Central memory CD8-positive, alpha-beta T cell (primary cell): Measurements from ENCODE around the gene LENG9.
A peak's percentile ranks its signal among the peaks of the same experiment; 100 is the strongest.
"Not testable (repeated sequence)": the region's sequence is repeated elsewhere in the genome, so short reads cannot be mapped to it uniquely, and the experiment has no call there.

Experiments used
- ATAC-seq: fragments of 150-1000 bp; cut with Tn5 transposase; replicated peaks from 2 replicates; pipeline ENCODE4 v1.10.0; 2022; ENCODE audit warnings: mild to moderate bottlenecking, moderate FRiP score, moderate number of reproducible peaks; ENCODE audit not compliant: poor library complexity, severe bottlenecking; ENCODE audit errors: extremely low read depth
- DNase-seq, 2 donors: peaks; one replicate each; pipeline ENCODE4 v3.0.0; 2021; ENCODE audit warnings: low spot score in 2 of 2
- H3K27ac Mint-ChIP-seq: one replicate; pipeline ENCODE4 v1.8.0; 2022; ENCODE audit warnings: low read depth, mild to moderate bottlenecking, moderate library complexity, mixed read lengths
- H3K27me3 Mint-ChIP-seq: one replicate; pipeline ENCODE4 v1.8.0; 2022; ENCODE audit warnings: mixed read lengths
- H3K36me3 Mint-ChIP-seq: one replicate; pipeline ENCODE4 v1.8.0; 2022; ENCODE audit warnings: mild to moderate bottlenecking, moderate library complexity, mixed read lengths; ENCODE audit not compliant: insufficient read depth
- H3K4me1 Mint-ChIP-seq: one replicate; pipeline ENCODE4 v1.8.0; 2022; ENCODE audit warnings: mixed read lengths
- H3K4me3 Mint-ChIP-seq: one replicate; pipeline ENCODE4 v1.8.0; 2022; ENCODE audit warnings: mild to moderate bottlenecking, moderate library complexity, mixed read lengths
- H3K9me3 Mint-ChIP-seq: one replicate; pipeline ENCODE4 v1.8.0; 2022; ENCODE audit warnings: mixed read lengths

Gene LENG9

DNA sequence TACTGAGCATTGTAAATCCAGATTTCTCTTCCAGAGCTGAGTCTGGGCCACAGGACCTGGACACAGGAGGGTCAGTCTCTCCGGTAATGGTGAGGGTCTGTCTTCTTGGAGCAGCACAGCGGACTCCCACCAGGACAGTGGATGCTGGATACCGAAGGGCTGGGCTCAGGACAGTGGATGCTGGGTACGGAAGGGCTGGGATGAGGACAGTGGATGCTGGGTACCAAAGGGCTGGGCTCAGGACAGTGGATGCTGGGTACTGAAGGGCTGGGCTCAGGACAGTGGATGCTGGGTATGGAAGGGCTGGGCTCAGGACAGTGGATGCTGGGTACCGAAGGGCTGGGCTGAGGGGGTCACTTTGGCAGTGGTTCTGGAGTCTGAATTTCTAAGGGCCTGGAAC, 29.5 kb upstream of the LENG9 start:
- peaks cover 12% of the 10 kb centered on the region for H3K27me3 Mint-ChIP-seq
- not testable (repeated sequence) for DNase-seq, ATAC-seq, H3K27ac Mint-ChIP-seq, H3K36me3 Mint-ChIP-seq, H3K9me3 Mint-ChIP-seq, H3K4me3 Mint-ChIP-seq
- peaks cover 20% of the 10 kb centered on the region for H3K4me1 Mint-ChIP-seq

DNA sequence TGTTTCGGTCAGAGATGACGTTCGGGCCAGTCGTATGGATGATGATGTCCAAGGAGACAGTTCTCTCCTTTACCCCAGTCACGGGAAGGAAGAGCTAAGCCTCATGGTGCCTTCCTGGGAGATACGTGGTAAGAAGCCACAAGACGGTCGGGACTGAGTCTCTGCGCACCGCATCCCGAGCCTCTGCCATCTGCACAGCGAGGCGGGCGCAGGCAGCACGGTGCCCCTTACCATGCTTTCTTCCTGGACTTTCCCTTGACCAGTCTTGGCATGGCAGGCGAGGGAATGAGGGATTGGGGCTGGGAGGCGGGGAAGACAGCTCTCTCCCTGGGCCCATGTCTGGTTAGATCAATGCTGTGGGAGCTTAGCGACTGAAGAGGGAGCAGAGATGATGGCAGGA, 29.0 kb upstream of the LENG9 start:
- Mint-ChIP-seq H3K4me1 (peaks cover 15% of the 10 kb centered on the region), H3K27me3 (peaks cover 12% of the 10 kb centered on the region), H3K4me3 (no peak overlapping the region), H3K27ac (no peak overlapping the region), H3K9me3 (no peaks in the 10 kb centered on the region), H3K36me3 (no peaks in the 10 kb centered on the region)
- ATAC-seq (no peak), DNase-seq (no peak)

DNA sequence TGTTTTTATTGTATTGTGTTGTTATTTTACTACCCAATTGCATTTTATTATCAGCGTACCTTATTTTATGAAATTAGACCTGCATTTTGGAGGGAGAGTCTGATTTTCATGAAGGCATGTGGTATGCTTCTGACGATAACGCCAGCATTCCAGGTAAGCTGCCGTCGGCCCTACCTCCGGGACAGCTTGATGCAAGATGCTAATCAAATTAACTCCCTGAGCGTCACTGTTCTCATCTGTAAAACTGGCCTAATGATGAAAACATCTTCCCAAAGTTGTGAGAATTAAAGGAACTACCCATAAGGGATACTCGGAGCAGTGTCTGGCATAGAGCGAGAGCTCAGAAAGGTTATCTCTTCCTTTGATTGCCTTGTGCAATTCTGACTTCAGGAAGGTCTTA, 26.2 kb upstream of the LENG9 start:
- no peaks in the 10 kb centered on the region for H3K9me3 Mint-ChIP-seq
- DNase-seq (no peak), ATAC-seq (no peak)
- H3K27me3 Mint-ChIP-seq = peaks cover 9% of the 10 kb centered on the region
- H3K36me3 Mint-ChIP-seq = no peaks in the 10 kb centered on the region
- no peak overlapping the region for H3K27ac Mint-ChIP-seq
- H3K4me3 Mint-ChIP-seq = no peak overlapping the region
- peaks cover 6% of the 10 kb centered on the region for H3K4me1 Mint-ChIP-seq

GRCh38 chr19:54489341-54489740, 25.8 kb upstream of the LENG9 start:
- peaks cover 13% of the 10 kb centered on the region for H3K27me3 Mint-ChIP-seq
- ATAC-seq = no peak
- no peak overlapping the region for H3K27ac Mint-ChIP-seq

GRCh38 chr19:54485851-54486250, 22.3 kb upstream of the LENG9 start:
- Mint-ChIP-seq H3K27me3 (peaks cover 27% of the 10 kb centered on the region), H3K4me1 (peaks cover 23% of the 10 kb centered on the region), H3K27ac (peak overlapping the region; percentile 25), H3K9me3 (no peaks in the 10 kb centered on the region), H3K4me3 (peak overlapping the region; percentile 6), H3K36me3 (peaks cover 1% of the 10 kb centered on the region)
- ATAC-seq (no peak), DNase-seq (no peak)

More at GRCh38 chr19:54489341-54489740, 25.8 kb upstream of the LENG9 start:
- Mint-ChIP-seq H3K36me3 (no peaks in the 10 kb centered on the region), H3K4me3 (no peak overlapping the region), H3K4me1 (peaks cover 6% of the 10 kb centered on the region), H3K9me3 (no peaks in the 10 kb centered on the region)
- DNase-seq = no peak

- DNase-seq (no peak), ATAC-seq (no peak)
- Mint-ChIP-seq H3K9me3 (no peaks in the 10 kb centered on the region), H3K4me1 (peaks cover 23% of the 10 kb centered on the region), H3K27ac (no peak overlapping the region), H3K4me3 (no peak overlapping the region), H3K27me3 (peaks cover 33% of the 10 kb centered on the region), H3K36me3 (peaks cover 1% of the 10 kb centered on the region)
Observed at GRCh38 chr19:54484451-54484850, 20.9 kb upstream of the LENG9 start.

GRCh38 chr19:54482889-54483288, 19.3 kb upstream of the LENG9 start:
- ATAC-seq (no peak), DNase-seq (no peak)
- H3K27ac Mint-ChIP-seq = no peak overlapping the region
- peaks cover 23% of the 10 kb centered on the region for H3K4me1 Mint-ChIP-seq
- peaks cover 46% of the 10 kb centered on the region for H3K27me3 Mint-ChIP-seq
- no peaks in the 10 kb centered on the region for H3K9me3 Mint-ChIP-seq
- peaks cover 1% of the 10 kb centered on the region for H3K36me3 Mint-ChIP-seq
- H3K4me3 Mint-ChIP-seq = no peak overlapping the region

DNA sequence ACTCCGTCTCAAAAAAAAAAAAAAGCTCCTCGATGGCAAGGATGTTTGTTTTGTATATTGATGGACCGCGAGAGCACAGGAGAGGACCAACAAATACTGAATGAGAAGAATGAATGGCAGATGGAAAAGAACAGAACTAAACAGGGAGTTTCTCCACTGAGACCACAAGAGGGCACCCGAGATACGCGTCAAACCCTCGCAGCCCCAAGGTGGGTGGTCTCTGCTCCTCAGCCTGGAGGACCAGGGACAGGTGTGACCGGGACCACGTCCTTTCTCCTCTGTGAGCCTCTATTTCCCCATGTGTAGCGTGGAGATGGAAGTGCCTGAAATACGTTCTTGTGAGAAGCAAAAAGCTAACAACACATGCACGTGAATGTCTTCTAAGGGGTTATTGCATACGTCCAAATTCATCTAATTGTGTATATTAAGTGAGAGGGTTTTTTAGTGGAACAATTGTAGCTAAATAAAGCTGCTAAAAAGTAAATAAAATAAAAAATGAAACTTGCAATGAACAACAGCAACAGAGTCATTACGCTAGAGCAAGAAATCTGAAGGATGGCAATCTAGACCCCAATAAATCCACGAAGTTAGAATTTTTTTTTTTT, 17.9 kb upstream of the LENG9 start:
- no peak overlapping the region for H3K27ac Mint-ChIP-seq
- DNase-seq (no peak), ATAC-seq (no peak)
- no peaks in the 10 kb centered on the region for H3K9me3 Mint-ChIP-seq
- H3K36me3 Mint-ChIP-seq = peaks cover 1% of the 10 kb centered on the region
- peak overlapping the region; percentile 14 for H3K4me3 Mint-ChIP-seq
- H3K4me1 Mint-ChIP-seq = peaks cover 23% of the 10 kb centered on the region
- peaks cover 60% of the 10 kb centered on the region for H3K27me3 Mint-ChIP-seq

- peaks cover 1% of the 10 kb centered on the region for H3K36me3 Mint-ChIP-seq
- no peak overlapping the region for H3K27ac Mint-ChIP-seq
- H3K4me3 Mint-ChIP-seq = no peak overlapping the region
- ATAC-seq = no peak
- H3K4me1 Mint-ChIP-seq = peaks cover 17% of the 10 kb centered on the region
- H3K9me3 Mint-ChIP-seq = no peaks in the 10 kb centered on the region
- peaks cover 58% of the 10 kb centered on the region for H3K27me3 Mint-ChIP-seq
- DNase-seq = no peak
Observed at GRCh38 chr19:54480051-54480450, 16.5 kb upstream of the LENG9 start.

- no peak overlapping the region for H3K4me3 Mint-ChIP-seq
- peaks cover 1% of the 10 kb centered on the region for H3K36me3 Mint-ChIP-seq
- DNase-seq (no peak), ATAC-seq (no peak)
- H3K9me3 Mint-ChIP-seq = no peaks in the 10 kb centered on the region
- H3K27ac Mint-ChIP-seq = no peak overlapping the region
- H3K27me3 Mint-ChIP-seq = peaks cover 49% of the 10 kb centered on the region
- peaks cover 17% of the 10 kb centered on the region for H3K4me1 Mint-ChIP-seq
Observed at GRCh38 chr19:54478677-54479266, 15.2 kb upstream of the LENG9 start.

DNA sequence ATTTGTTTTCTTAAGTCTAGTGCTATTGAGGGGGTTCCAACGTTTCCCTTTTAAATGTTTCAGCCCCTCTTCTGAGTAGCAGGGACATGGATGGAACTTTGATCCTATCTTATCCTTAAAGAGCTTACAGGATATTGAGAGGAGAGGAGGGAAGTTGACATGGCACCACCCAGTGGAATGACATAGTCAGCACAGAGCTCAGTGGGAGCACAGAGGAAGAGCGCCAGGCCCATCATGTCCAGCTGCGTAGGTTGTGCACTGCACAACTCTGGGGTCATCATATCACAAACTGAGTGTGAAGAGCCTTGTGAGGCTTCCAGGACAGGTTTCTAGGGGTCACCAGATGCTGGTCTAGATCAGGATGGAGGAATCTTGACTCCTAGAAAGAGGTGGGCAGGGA, 14.1 kb upstream of the LENG9 start:
- H3K36me3 Mint-ChIP-seq = peaks cover 1% of the 10 kb centered on the region
- H3K9me3 Mint-ChIP-seq = no peaks in the 10 kb centered on the region
- H3K4me3 Mint-ChIP-seq = no peak overlapping the region
- DNase-seq (no peak), ATAC-seq (no peak)
- peaks cover 58% of the 10 kb centered on the region for H3K27me3 Mint-ChIP-seq
- peaks cover 12% of the 10 kb centered on the region for H3K4me1 Mint-ChIP-seq
- no peak overlapping the region for H3K27ac Mint-ChIP-seq

GRCh38 chr19:54475706-54476105, 12.1 kb upstream of the LENG9 start:
- ATAC-seq (no peak), DNase-seq (no peak)
- no peaks in the 10 kb centered on the region for H3K36me3 Mint-ChIP-seq
- H3K9me3 Mint-ChIP-seq = no peaks in the 10 kb centered on the region
- H3K27me3 Mint-ChIP-seq = peaks cover 61% of the 10 kb centered on the region
- H3K4me1 Mint-ChIP-seq = peaks cover 2% of the 10 kb centered on the region
- H3K4me3 Mint-ChIP-seq = no peak overlapping the region
- H3K27ac Mint-ChIP-seq = no peak overlapping the region

DNA sequence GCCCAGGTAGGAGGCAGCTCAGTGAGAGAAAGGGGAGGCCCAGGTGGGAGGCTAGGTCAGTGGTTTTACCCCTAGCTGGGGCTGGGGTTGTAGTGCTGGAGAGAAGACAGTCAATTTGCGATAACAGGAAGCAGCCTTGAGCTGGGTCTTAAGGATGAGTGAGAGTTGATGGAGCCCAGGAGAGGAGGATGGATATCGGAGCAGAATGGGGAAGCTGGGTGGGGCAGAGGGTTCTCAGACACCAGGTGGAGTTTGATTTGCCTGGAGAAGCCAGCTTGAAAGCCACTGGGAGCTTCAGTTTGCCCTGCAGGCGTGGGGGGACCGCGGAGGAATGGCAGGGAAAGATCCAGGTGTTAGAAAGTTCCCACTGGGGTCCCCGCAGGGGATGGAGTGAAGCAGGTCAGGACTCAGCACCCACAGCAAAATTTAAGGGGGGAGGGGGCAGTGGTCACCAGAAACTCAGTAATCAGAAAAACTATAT, 10.4 kb upstream of the LENG9 start:
- ATAC-seq = no peak
- H3K27me3 Mint-ChIP-seq = peaks cover 69% of the 10 kb centered on the region
- peaks cover 11% of the 10 kb centered on the region for H3K4me1 Mint-ChIP-seq
- no peak for DNase-seq
- H3K9me3 Mint-ChIP-seq = no peaks in the 10 kb centered on the region
- H3K4me3 Mint-ChIP-seq = no peak overlapping the region
- no peak overlapping the region for H3K27ac Mint-ChIP-seq
- no peaks in the 10 kb centered on the region for H3K36me3 Mint-ChIP-seq
